GM18951 (cell line): ENCODE measurements around the gene GATB.
"Not testable (repeated sequence)": the region's sequence is repeated elsewhere in the genome, so short reads cannot be mapped to it uniquely, and the experiment has no call there.

Experiments
- POLR2A ChIP-seq: IDR thresholded peaks from 4 replicates; pipeline ENCODE4 v1.6.1; 2011; ENCODE audit warnings: mild to moderate bottlenecking; ENCODE audit not compliant: insufficient read length, insufficient read depth; ENCODE audit errors: extremely low read depth
- in situ Hi-C: fragments of 300-500 bp; cut with MboI; formaldehyde crosslinking; loops from one replicate; pipeline ENCODE4 v1.12.0; 2022; ENCODE audit warnings: low sequenced_read_pairs, mixed read lengths, inconsistent platforms; ENCODE audit not compliant: unreplicated experiment

The GATB gene

GRCh38 chr4:151736361-151736760 is 24.4 kb downstream of the GATB start:
- no peak for TF ChIP-seq POLR2A
- in situ Hi-C loops: no loop called here

- in situ Hi-C loops: not testable (repeated sequence)
Measured at GRCh38 chr4:151731670-151732069, 29.1 kb downstream of the GATB start.

GRCh38 chr4:151729731-151730559 is 30.9 kb downstream of the GATB start:
- in situ Hi-C loops: no loop called here
- TF ChIP-seq POLR2A: no peak

- in situ Hi-C loops: no loop called here
- TF ChIP-seq POLR2A: no peak
Measured at GRCh38 chr4:151728679-151729078, 32.1 kb downstream of the GATB start.

- in situ Hi-C loops: no loop called here
Measured at GRCh38 chr4:151728006-151728405, 32.8 kb downstream of the GATB start.

GRCh38 chr4:151727365-151727764 is 33.4 kb downstream of the GATB start:
- TF ChIP-seq POLR2A: no peak
- in situ Hi-C loops: no loop called here

More at GRCh38 chr4:151728006-151728405, 32.8 kb downstream of the GATB start:
- no peak for TF ChIP-seq POLR2A

GRCh38 chr4:151725087-151725486 is 35.7 kb downstream of the GATB start:
- in situ Hi-C loops: no loop called here
- TF ChIP-seq POLR2A: no peak

- in situ Hi-C loops: no loop called here
- no peak for TF ChIP-seq POLR2A
Measured at GRCh38 chr4:151721916-151722315, 38.9 kb downstream of the GATB start.

- in situ Hi-C loops: no loop called here
- TF ChIP-seq POLR2A: no peak
Measured at GRCh38 chr4:151721466-151721865, 39.3 kb downstream of the GATB start.

GRCh38 chr4:151719956-151720334 is 40.9 kb downstream of the GATB start:
- no peak for TF ChIP-seq POLR2A
- in situ Hi-C loops: no loop called here

- in situ Hi-C loops: no loop called here
- no peak for TF ChIP-seq POLR2A
Measured at GRCh38 chr4:151718984-151719955, 41.5 kb downstream of the GATB start.

- in situ Hi-C loops: no loop called here
- no peak for TF ChIP-seq POLR2A
Measured at GRCh38 chr4:151717909-151718628, 42.7 kb downstream of the GATB start.

- in situ Hi-C loops: no loop called here
- TF ChIP-seq POLR2A: no peak
Measured at GRCh38 chr4:151717314-151717713, 43.5 kb downstream of the GATB start.
